SJCRH30 (cell line): ENCODE data around the gene HOXB4. TPM values are rescaled to one million over a fixed set of nuclear protein-coding genes. Genes with fewer than 3 reads are reported as not detected.

Experiments used
- DNase-seq, 2 experiments: peaks; one replicate each; pipeline ENCODE4 v3.0.0-alpha.2; 2015 to 2020
- H3K27ac ChIP-seq: fragments of 250-450 bp; sonication (Bioruptor Pico); 2 replicates; pipeline ENCODE4 v1.5.1; 2020; ENCODE audit warnings: mild to moderate bottlenecking, moderate library complexity
- H3K27me3 ChIP-seq: fragments of 250-450 bp; sonication (Bioruptor Pico); 2 replicates; pipeline ENCODE4 v1.5.1; 2020; ENCODE audit warnings: mild to moderate bottlenecking, moderate library complexity
- H3K36me3 ChIP-seq: fragments of 250-450 bp; sonication (Bioruptor Pico); 2 replicates; pipeline ENCODE4 v1.5.1; 2020; ENCODE audit warnings: mild to moderate bottlenecking, moderate library complexity
- H3K4me1 ChIP-seq: fragments of 250-450 bp; sonication (Bioruptor Pico); 2 replicates; pipeline ENCODE4 v1.5.1; 2020; ENCODE audit warnings: mild to moderate bottlenecking, moderate library complexity
- H3K4me3 ChIP-seq: fragments of 250-450 bp; sonication (Bioruptor Pico); 2 replicates; pipeline ENCODE4 v1.5.1; 2020; ENCODE audit warnings: mild to moderate bottlenecking, moderate library complexity
- H3K9me3 ChIP-seq: fragments of 250-450 bp; sonication (Bioruptor Pico); replicated peaks from 2 replicates; pipeline ENCODE4 v1.5.1; 2020; ENCODE audit warnings: mild to moderate bottlenecking, moderate library complexity
- total RNA-seq: library from RNA; depleted of rRNA; stranded (reverse); fragments of >200 nt; shearing (Covaris generic); gene quantifications from 2 replicates; pipeline ENCODE4 v1.2.3, GENCODE V29; 2014

HOXB4 gene
- total RNA-seq, 1 experiment from 2014 or later: 4.3 TPM

GRCh38 chr17:48569674-48570324 is 8.4 kb downstream of the HOXB4 start:
- Histone ChIP-seq H3K4me1 (0 out of 2 replicates have a peak, but pooled peaks cover 4% of the 10 kb centered on the region), H3K4me3 (no peak overlapping the region), H3K9me3 (no peaks in the 10 kb centered on the region), H3K27me3 (no peaks in the 10 kb centered on the region), H3K27ac (no peak overlapping the region), H3K36me3 (no peaks in the 10 kb centered on the region)
- DNase-seq: no peak

- no peak for DNase-seq
- H3K4me1 ChIP-seq: 0 out of 2 replicates have a peak, but pooled peaks cover 4% of the 10 kb centered on the region
- no peaks in the 10 kb centered on the region for H3K36me3 ChIP-seq
- no peak overlapping the region for H3K27ac ChIP-seq
- H3K9me3 ChIP-seq: no peaks in the 10 kb centered on the region
- no peaks in the 10 kb centered on the region for H3K27me3 ChIP-seq
- H3K4me3 ChIP-seq: no peak overlapping the region
Observed at GRCh38 chr17:48569240-48569582, 8.9 kb downstream of the HOXB4 start.

DNA sequence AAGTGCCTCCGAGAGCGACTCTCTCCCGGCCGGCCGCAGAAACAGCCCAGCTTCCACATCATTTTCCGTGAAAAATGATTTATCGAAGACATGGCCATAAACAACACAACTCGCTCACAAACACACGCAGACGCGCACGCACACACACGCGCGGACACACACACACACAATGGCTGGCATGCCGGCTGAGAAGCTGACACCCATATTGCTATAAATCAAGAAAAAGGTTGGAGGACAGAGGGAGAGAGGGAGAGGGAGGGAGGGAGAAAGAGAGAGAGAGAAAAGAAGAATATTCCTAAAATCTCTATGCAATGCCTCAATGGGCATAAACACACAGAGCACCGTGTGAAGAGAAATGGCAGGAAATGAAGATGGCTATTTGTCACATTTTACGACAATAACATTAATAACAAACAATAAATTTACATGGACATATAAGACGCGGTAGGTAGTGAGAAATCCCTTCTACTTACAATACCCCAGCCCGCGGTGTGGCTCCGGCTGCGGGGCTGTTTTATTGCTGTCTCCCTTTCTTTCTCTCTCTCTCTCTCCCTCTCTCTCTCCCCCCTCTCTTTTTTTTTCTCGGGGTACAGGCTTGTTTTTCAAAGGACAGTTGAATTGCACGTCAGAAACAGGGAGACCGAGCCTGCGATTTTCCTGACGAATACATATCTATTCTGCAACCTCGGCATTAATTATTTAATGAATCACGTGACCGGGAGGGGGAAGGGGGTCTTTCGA is 9.5 kb downstream of the HOXB4 start:
- Histone ChIP-seq H3K4me1 (0 out of 2 replicates have a peak, but pooled peaks cover 4% of the 10 kb centered on the region), H3K27ac (no peak overlapping the region), H3K4me3 (no peak overlapping the region)

GRCh38 chr17:48567646-48568354 is 10.3 kb downstream of the HOXB4 start:
- no peak overlapping the region for H3K27ac ChIP-seq
- no peak for DNase-seq
- H3K27me3 ChIP-seq: no peaks in the 10 kb centered on the region
- no peaks in the 10 kb centered on the region for H3K36me3 ChIP-seq
- no peaks in the 10 kb centered on the region for H3K9me3 ChIP-seq
- H3K4me1 ChIP-seq: 0 out of 2 replicates have a peak, but pooled peaks cover 4% of the 10 kb centered on the region
- no peak overlapping the region for H3K4me3 ChIP-seq

More for the DNA sequence above, 9.5 kb downstream of the HOXB4 start:
- no peak for DNase-seq
- no peaks in the 10 kb centered on the region for H3K36me3 ChIP-seq
- no peaks in the 10 kb centered on the region for H3K27me3 ChIP-seq
- no peaks in the 10 kb centered on the region for H3K9me3 ChIP-seq

GRCh38 chr17:48567209-48567608 is 10.9 kb downstream of the HOXB4 start:
- Histone ChIP-seq H3K36me3 (no peaks in the 10 kb centered on the region), H3K4me1 (0 out of 2 replicates have a peak, but pooled peaks cover 4% of the 10 kb centered on the region), H3K27ac (no peak overlapping the region), H3K27me3 (no peaks in the 10 kb centered on the region), H3K4me3 (no peak overlapping the region), H3K9me3 (no peaks in the 10 kb centered on the region)
- no peak for DNase-seq

DNA sequence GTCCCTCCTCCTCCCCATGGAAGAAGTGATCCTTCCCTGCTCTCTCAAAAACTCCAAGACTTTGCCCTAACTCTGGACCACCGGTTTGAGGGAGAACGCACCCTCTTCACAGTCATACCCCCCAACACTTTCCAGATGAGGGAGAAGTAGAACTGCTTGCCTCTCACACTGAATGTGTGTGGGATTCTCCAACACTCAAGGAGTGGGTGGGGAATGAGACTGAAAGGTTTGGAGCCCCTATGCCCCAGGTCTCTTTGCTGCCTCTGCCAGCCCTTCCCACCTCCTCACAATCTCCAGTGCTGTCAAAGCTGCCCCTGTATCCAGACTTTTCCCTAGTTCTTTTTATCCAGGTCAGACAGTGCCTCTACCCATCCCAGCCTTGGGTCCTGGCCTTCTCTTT is 11.4 kb downstream of the HOXB4 start:
- no peak overlapping the region for H3K4me3 ChIP-seq
- no peaks in the 10 kb centered on the region for H3K9me3 ChIP-seq
- DNase-seq: no peak
- H3K27me3 ChIP-seq: no peaks in the 10 kb centered on the region
- H3K27ac ChIP-seq: no peak overlapping the region
- 0 out of 2 replicates have a peak, but pooled peaks cover 4% of the 10 kb centered on the region for H3K4me1 ChIP-seq
- no peaks in the 10 kb centered on the region for H3K36me3 ChIP-seq

DNA sequence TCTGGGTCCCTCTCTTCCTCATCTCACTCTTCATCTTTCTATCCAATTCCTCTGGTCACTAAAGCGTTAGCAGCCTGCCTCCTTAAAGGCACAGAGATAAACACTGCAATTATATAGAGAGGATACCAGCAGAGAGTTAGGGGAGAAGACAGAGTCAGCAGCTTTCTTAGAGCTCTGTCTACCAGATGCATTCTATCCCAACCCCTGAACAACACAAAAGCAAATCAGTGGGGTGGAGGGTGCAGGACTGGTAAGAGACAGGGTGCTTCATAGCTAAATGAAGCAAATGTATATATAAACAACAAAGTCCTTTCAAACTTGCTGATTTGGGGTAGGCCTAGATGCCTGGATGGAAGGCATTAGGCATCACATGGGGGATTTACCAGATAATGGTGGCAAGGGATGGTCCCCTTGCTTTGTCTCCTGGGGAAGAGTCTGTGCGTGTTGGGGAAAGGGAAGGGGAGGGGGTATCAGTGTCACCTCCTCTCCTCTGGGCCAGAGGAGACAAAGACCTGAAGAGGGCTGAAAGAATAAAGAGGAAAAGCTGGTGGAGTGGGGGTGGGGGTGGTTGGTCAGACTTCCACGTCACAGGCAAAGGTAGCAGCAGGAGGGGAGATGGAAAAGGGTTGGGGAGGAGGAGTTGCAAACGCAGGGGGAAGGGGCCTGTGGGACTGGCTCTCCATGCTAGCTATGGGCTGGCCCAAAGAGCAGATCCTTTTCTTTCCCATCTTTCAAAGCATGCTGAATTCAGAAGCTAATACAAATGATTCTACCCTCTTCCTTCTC is 12.0 kb downstream of the HOXB4 start:
- DNase-seq: no peak
- no peaks in the 10 kb centered on the region for H3K9me3 ChIP-seq
- no peaks in the 10 kb centered on the region for H3K27me3 ChIP-seq
- no peaks in the 10 kb centered on the region for H3K36me3 ChIP-seq
- H3K4me3 ChIP-seq: no peak overlapping the region
- 0 out of 2 replicates have a peak, but pooled peaks cover 4% of the 10 kb centered on the region for H3K4me1 ChIP-seq
- no peak overlapping the region for H3K27ac ChIP-seq

DNA sequence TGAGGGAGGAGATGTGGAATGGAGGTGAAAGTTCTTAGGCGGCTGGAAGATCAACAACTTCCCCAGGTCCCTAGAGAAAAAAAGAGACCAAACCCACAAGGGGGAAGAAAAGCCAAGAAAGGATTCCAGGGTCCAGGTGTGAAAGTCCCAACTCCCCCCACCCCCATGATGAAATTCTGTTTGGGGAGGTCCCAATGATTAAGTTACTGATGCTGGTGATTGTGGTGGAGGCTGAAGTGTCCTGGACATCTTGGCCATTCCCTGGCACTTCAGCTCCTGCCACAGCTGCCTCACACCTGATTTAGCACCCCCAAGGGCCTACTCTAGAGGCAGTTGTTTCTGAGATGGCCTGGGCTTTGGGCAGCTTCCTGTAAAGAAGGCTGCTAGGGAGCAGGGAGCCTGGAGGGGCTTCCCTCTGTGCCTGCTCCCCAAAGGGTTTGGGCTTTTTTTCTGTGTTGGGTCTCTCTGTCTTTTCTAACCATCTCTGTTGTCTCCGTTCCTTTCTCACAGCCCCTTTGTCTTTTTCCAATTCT is 13.1 kb downstream of the HOXB4 start:
- DNase-seq: no peak
- no peak overlapping the region for H3K4me3 ChIP-seq
- H3K27ac ChIP-seq: no peak overlapping the region
- no peaks in the 10 kb centered on the region for H3K36me3 ChIP-seq
- H3K4me1 ChIP-seq: 0 out of 2 replicates have a peak, but pooled peaks cover 4% of the 10 kb centered on the region
- no peaks in the 10 kb centered on the region for H3K9me3 ChIP-seq
- no peaks in the 10 kb centered on the region for H3K27me3 ChIP-seq

DNA sequence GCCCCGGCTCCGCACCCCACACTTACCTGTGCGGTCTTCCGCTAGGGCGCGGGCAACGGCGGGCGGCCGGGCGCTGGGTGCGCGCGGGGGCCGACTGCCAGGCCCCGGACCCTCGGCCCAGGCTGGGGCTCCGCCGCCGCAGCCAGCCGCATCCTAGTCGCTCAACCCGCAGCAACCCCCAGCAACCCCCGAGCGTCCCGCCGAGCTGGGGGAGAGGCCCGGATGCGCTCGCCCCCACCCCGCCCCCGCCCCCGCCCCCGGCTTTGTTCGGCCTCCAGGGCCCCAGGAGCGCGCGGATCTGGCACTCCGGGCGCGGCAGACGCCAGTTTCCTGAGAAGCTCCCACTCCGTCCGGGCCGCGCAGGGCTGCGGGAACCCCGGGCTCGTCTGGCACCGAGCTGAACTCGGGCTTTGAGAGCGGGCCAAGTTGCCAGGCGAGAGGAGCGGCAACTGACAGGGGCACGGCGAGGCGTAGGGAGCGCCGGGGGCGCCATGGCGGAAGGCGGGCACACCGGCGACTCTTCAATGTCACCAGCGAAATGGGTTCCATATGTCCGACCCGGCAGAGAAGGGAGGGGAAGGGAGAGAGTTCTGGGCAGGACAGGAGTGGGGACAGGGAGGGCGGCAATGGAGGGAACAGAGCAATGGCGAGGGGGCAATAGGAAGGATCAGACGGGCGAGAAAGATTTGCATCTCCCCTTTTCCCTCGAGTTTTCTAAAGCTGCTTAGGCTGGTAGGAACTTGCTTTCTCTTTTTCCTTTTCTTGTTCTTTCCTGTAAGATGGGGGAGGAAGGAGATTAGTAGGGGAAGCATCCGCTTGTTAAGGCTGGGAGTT is 13.7 kb downstream of the HOXB4 start:
- no peak overlapping the region for H3K4me3 ChIP-seq
- no peaks in the 10 kb centered on the region for H3K27me3 ChIP-seq
- 0 out of 2 replicates have a peak, but pooled peaks cover 4% of the 10 kb centered on the region for H3K4me1 ChIP-seq

GRCh38 chr17:48563867-48564187 is 14.3 kb downstream of the HOXB4 start:
- no peak for DNase-seq
- Histone ChIP-seq H3K27me3 (no peaks in the 10 kb centered on the region), H3K9me3 (no peaks in the 10 kb centered on the region), H3K36me3 (no peaks in the 10 kb centered on the region), H3K4me3 (no peak overlapping the region), H3K27ac (no peak overlapping the region), H3K4me1 (0 out of 2 replicates have a peak, but pooled peaks cover 4% of the 10 kb centered on the region)

More for the DNA sequence above, 13.7 kb downstream of the HOXB4 start:
- Histone ChIP-seq H3K27ac (no peak overlapping the region), H3K9me3 (no peaks in the 10 kb centered on the region), H3K36me3 (no peaks in the 10 kb centered on the region)
- no peak for DNase-seq

DNA sequence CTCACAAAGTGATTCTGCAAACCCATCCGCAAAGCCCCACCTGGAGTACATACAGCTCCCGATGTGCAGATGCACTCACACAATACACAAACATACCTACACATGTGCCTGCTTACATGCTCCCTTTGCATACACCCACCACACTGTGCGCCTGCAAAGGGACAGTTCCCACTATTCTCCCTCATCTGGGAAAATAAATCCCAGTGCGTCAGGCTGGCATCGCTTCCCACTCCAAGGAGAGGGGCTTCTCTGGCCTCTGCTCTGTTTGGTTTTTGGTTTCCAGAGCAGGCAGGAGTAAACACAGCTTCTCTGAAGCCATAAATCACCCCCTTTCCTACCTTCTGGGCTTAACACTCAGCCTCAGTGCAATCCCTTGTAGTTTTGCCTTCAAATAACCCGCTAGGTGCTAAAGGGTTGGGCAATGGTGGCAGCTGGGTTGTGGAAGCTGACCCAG is 14.7 kb downstream of the HOXB4 start:
- Histone ChIP-seq H3K4me3 (no peak overlapping the region), H3K4me1 (0 out of 2 replicates have a peak, but pooled peaks cover 4% of the 10 kb centered on the region), H3K9me3 (no peaks in the 10 kb centered on the region), H3K36me3 (no peaks in the 10 kb centered on the region), H3K27ac (no peak overlapping the region), H3K27me3 (no peaks in the 10 kb centered on the region)
- DNase-seq: no peak

DNA sequence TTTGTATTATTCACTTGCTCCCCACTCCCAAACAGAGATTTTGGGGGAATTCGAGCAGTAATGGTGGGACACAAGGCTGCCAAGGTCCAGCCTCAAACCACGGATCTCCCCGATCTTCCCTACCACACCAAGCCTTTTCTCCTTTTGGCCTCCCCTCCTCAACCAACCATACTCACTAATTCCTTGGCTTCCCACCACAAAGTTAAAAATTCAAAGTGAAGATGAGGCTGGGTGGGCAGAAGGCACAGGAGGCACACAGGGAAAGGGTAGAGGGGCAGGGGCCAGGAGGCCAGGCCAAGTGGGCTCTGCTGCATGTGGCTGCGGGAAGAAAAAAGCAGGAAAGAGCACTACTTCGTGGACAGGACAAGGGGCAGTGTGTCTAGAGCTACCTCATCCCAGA is 15.2 kb downstream of the HOXB4 start:
- H3K27me3 ChIP-seq: no peaks in the 10 kb centered on the region
- no peaks in the 10 kb centered on the region for H3K9me3 ChIP-seq
- H3K36me3 ChIP-seq: no peaks in the 10 kb centered on the region
- H3K4me3 ChIP-seq: no peak overlapping the region
- DNase-seq: no peak
- H3K27ac ChIP-seq: no peak overlapping the region
- 0 out of 2 replicates have a peak, but pooled peaks cover 4% of the 10 kb centered on the region for H3K4me1 ChIP-seq

DNA sequence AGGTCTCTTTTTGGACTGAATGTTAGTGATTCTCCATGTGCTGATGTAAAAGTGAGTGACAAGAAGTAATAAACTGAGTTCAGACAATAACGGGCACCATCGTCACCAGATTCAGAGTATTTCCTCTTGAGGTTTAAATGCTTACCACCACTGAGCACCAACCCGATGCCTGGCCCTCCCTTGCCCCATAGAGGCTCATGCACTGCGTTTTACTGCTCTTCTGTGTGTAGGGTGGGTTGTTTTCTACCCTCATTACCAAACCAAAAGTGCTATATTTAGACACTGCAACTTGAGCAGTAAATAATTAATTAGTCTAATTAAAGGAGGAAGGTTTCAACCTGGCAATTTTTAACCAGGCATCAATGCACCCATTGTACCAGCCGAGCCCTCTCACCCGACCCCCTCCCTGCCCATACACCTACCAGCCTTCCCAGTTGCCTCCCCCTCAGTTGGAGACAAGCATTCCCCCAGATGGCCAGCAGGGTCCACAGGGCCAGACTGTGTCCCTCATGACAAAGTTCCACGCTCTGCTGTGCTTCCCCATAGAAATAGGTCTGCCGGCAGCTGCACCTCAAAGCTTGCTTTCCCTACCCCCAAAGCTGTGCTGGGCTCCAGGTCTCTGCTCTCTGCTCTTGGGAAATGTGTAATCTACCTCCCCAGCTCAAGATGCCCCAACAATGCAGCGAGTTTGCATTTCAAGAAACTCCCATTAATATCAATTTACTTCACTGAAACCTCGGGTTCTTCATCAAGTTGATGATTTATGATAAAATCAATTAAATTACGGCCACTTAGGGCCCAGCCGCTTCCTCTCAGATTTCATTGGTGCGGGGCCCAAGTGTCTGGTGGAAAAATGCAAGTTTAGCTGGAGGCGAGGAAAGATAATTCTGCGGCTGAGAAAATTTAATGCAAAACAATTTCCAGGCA is 16.0 kb downstream of the HOXB4 start:
- H3K9me3 ChIP-seq: no peaks in the 10 kb centered on the region
- H3K27ac ChIP-seq: no peak overlapping the region
- no peaks in the 10 kb centered on the region for H3K36me3 ChIP-seq
- H3K4me3 ChIP-seq: no peak overlapping the region
- no peaks in the 10 kb centered on the region for H3K4me1 ChIP-seq
- no peaks in the 10 kb centered on the region for H3K27me3 ChIP-seq
- no peak for DNase-seq
